GM12872 (cell line): ENCODE results near the gene SCAMP4.

Experiments
- CTCF ChIP-seq: IDR thresholded peaks from 3 replicates; pipeline ENCODE4 v1.5.1; 2011; ENCODE audit warnings: low read depth, mild to moderate bottlenecking, low read length, moderate library complexity; ENCODE audit not compliant: insufficient read depth

Gene SCAMP4

DNA sequence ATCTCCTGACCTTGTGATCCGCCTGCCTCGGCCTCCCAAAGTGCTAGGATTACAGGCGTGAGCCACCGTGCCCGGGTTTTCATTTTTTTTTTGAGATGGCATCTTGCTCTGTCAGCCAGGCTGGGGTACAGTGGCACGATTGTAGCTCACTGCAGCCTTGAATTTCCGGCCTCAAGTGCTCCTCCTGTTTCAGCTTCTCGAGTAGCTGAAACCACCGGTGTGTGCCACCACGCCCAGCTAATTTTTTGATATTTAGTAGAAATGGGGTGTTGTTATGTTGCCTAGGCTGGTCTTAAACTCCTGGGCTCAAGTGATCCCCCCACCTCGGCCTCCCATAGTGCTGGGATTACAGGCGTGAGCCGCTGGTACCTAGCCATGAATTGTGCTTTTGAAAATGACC, 5.9 kb downstream of the SCAMP4 start:
- TF ChIP-seq CTCF, result no peak

DNA sequence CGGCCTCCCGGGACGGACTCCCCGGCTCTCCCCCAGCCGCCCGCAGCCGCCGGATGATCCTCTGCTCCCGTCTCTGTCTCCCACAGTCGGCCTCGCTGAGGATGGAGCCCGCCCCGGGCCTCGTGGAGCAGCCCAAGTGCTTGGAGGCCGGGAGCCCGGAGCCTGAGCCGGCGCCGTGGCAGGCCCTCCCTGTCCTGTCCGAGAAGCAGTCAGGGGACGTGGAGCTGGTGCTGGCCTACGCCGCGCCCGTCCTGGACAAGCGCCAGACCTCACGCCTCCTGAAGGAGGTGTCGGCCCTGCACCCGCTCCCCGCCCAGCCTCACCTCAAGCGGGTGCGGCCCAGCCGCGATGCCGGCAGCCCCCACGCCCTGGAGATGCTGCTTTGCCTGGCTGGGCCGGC, 6.8 kb downstream of the SCAMP4 start:
- no peak for TF ChIP-seq CTCF

DNA sequence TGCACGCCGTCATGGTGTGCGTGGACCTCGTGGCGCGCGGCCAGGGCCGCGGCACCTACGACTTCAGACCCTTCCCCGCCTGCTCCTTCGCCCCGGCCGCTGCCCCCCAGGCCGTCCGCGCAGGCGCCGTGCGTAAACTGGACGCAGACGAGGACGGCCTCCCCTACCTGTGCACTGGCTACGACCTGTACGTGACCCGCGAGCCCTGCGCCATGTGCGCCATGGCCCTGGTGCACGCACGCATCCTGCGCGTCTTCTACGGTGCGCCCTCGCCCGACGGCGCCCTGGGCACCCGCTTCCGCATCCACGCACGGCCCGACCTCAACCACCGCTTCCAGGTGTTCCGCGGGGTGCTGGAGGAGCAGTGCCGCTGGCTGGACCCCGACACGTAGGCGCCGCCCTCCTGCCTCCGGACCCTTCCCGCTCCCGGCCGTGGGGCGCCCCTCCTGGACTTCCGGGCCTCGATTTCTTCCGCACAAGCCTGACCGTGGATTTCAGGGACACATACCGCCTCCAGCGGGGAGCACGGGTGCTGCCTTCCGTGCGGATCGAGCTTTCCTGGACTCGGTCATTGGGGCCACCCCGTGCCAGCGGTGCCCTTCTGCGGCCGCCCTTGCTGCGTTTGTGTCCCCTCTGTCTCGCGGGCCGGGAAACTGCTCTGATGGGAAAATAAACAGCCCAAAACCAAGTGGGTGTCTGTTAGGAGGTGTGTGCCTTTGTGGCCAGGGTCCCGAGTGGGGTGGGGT, 7.7 kb downstream of the SCAMP4 start:
- TF ChIP-seq CTCF, result no peak

- no peak for TF ChIP-seq CTCF
Observed at GRCh38 chr19:1913781-1914577, 8.8 kb downstream of the SCAMP4 start.

GRCh38 chr19:1914826-1915341, 9.7 kb downstream of the SCAMP4 start:
- TF ChIP-seq CTCF, result no peak

- TF ChIP-seq CTCF, result no peak
Observed at GRCh38 chr19:1917146-1917545, 11.9 kb downstream of the SCAMP4 start.

DNA sequence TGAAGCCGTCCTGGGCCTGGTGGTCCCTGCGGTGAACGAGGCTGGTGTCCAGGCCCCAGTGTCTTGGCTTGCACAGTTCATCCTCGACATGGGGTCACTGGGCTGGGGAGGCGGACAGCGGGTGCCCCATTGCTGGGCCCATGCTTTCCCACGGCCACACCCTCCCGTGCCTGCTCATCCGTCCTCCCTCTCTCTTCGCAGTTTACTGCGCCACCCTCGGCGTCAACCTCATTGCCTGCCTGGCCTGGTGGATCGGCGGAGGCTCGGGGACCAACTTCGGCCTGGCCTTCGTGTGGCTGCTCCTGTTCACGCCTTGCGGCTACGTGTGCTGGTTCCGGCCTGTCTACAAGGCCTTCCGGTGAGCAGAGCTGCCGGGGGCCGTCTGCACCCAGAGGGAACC, 12.7 kb downstream of the SCAMP4 start:
- TF ChIP-seq CTCF, result no peak
